T47D (cell line): ENCODE data around the gene HMX1.

Experiments used
- DNase-seq, 2 experiments: peaks; one replicate each; pipeline versions ENCODE4 v3.0.0 to v3.0.0-alpha.2; 2011 to 2012; ENCODE audit warnings: low read depth in 1 of 2, low spot score in 1 of 2
- JUND ChIP-seq: IDR thresholded peaks from 2 replicates; pipeline ENCODE4 v1.6.1; 2012; ENCODE audit warnings: low read depth
- in situ Hi-C: cut with HindIII; loops from 2 replicates; pipeline ENCODE4 v1.10.0; 2016; ENCODE audit warnings: low sequenced_read_pairs, low pct_unique_long_range_greater_than_20kb

HMX1 gene

DNA sequence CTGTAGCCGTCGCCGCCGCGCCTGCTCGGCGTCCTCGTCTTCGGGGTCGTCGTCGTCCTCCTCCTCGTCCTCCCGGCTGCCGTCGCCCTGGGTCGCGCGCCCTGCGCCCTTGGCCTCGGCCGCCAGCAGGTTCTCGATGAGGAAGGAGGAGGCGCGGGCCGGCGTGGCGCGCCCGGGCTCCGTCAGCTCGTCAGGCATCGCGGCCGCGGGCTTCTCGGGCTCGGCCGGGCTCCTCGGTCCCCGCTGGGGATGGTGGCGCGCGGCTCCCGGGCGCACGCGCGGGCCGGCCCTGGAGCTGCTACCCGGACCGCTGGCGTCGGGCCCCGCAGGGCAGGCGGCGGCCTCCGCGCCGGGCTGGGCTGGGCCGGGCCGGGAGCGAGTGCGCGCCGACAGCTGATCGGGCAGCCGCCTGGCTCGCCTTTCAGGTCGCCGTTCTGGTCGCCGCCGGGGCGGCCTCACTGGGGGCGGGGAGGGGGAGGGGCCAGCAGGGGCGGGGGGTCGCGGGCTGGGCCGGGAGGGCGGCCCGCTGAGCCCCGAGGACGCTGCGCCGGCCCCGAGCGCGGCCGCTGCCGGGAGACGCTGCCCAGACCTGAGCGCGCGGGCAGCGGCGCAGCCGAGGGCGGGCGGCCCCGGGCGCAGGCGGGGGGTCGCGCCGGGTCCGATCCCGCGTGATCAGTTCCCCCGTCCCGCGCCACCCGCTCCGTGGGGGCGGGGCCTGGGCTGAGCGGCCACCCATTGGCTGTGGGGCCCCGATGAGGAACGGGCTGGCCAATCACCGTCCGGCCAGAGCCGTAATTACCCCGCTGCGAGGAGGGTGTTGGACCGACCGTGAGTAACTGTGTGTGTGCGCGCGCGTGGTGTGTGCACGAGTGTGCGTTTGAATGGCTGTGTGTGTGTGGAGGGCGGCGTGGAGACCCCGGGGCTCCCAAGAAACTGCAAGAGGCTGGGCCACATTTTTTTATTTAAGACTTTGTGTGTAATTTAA lies at the start of gene HMX1:
Gene HMX1 (minus strand): TSS at position 423 of the 985 bp plus-strand sequence. CDS start 225 bp downstream, at position 198.
- DNase-seq = peak; percentile 90 to 100
- TF ChIP-seq JUND = no peak
- in situ Hi-C loops = no loop called here

DNA sequence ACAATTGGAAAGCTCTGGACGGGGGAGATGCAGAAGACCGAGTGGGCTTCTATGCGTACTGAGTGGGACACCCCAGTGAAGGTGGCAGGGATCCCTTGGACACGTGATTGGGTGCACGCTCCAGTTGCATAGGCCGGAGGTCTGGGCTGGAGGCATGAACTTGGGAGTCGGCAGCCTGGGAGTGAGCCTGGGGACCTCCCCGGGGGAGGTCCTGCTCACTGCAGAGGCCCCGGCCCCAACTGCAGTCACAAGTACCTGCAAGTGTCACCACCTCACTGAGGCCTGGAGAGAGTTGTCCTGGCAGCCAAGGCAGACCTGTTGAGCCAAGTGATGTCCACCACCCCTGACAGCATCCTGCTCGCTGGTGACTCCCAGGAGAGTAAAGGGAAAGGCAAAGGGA lies 49.3 kb upstream of the HMX1 start:
- no peak for DNase-seq
- in situ Hi-C loops = no loop called here
- no peak for TF ChIP-seq JUND

- in situ Hi-C loops = no loop called here
- DNase-seq = no peak
- TF ChIP-seq JUND = no peak
Measured at GRCh38 chr4:8920289-8920965, 48.8 kb upstream of the HMX1 start.

DNA sequence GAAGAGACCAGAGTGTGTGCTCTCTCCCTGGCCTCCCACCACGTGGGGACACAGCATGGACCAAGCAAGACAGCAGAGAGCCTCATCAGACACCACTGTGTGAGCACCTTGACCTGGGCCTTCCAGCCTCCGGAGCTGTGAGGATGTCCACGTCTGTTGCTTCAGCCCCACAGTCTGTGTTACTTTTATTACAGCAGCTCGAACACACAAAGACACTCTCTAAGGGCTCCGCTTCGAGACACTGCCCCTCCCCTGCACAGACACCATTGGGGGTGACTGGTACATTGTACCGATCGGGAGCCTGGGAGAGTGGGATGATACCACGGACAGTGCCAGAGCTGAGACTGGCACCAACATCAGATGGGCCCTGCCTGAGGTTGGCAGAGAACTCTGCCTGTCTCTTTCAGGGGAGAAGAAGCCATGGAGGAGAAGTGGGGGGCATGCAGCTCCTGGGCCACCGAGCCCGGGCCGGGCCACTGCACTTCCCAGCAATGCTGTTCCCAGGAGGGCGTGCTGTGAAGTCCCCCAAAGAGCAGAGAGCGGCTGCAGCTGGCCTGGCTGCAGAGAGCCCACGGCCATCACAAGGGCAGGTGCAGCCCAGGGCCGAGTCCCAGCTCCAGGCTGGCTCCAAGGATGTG lies 48.1 kb upstream of the HMX1 start:
- DNase-seq = no peak
- TF ChIP-seq JUND = no peak
- in situ Hi-C loops = no loop called here

GRCh38 chr4:8917868-8918783 lies 46.5 kb upstream of the HMX1 start:
- DNase-seq = peak; percentile 62 to 64
- in situ Hi-C loops = no loop called here
- TF ChIP-seq JUND = no peak

DNA sequence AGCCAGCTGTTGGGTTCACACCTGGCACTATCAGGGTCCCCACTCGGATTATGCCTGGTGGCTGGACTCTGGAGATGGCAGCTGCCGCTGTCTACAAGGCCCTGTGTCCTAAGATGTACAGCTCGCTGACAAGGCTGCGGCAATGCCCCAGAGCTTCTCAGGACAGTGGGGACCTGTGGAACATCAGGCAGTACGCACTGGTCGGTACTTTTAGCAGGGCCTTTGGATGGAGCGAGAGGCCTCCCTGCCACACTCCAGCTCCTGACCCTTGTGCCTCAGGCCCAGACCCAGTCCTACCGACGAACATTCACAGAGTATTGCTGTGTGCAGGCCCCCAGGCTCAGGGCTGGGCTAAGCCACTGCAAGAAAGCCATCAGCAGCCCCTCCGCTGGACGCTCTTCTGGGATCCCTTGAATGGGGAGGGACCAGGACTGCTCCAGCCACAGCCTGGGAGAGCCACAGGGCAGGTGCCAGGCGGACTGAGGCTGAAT lies 45.7 kb upstream of the HMX1 start:
- in situ Hi-C loops = no loop called here
- DNase-seq = no peak
- TF ChIP-seq JUND = no peak

DNA sequence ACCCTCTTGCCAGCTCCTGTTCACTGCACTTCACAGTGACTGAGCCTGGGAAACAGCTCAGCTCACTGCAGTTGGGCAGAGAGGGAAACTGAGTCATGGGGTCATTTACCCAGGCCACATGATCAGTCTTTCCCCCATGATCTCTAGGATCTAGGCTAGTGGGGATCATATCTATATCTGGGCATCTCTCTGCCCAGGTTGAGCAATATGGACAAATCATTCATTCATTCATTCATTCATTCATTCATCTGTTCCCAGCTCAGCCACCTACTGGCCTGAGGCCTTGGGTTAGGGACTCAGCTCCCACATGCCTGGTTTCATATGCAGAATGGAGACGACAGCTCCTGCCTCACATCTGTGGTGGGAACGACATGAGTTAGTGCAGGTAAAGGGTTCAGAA lies 45.3 kb upstream of the HMX1 start:
- no peak for TF ChIP-seq JUND
- in situ Hi-C loops = no loop called here
- no peak for DNase-seq

DNA sequence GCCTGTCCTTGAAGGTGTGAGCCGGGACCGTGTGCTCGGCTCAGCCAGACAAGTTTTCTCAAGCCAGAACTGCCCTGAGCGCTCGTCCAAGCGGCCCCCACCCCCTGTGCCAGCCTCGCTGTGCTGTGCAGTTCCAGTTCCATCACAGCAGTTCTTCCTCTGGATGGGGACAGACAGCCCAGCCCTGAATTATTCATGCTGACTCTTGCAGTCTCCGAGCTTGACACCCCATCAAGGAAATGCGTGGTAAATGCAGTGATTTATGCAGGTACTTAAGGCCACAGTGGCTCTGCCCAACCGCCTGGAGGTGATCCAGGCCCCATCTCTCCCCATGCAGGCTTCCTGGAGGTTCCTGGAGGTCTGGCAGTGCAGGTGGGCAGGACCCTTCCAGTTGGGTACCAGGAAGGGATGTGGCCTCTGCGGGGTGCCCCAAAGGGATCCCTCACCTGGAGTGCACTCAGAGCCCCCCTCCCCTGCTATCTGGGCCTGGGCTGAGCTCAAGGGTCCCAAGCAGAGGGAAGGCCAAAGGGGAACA lies 44.8 kb upstream of the HMX1 start:
- in situ Hi-C loops = no loop called here
- DNase-seq = no peak
- no peak for TF ChIP-seq JUND

- no peak for TF ChIP-seq JUND
- no peak for DNase-seq
- in situ Hi-C loops = no loop called here
Measured at GRCh38 chr4:8915201-8916200, 43.9 kb upstream of the HMX1 start.

GRCh38 chr4:8914461-8915171 lies 43.0 kb upstream of the HMX1 start:
- in situ Hi-C loops = no loop called here
- DNase-seq = no peak
- TF ChIP-seq JUND = no peak
